ENCODE results near the gene UMODL1.

The UMODL1 gene

GRCh38 chr21:42036313-42036712 lies 34.8 kb upstream of the UMODL1 start:
- DNase-seq (ENCODE audit: low spot score), result no peak
- TF ChIP-seq, protein P1, sequence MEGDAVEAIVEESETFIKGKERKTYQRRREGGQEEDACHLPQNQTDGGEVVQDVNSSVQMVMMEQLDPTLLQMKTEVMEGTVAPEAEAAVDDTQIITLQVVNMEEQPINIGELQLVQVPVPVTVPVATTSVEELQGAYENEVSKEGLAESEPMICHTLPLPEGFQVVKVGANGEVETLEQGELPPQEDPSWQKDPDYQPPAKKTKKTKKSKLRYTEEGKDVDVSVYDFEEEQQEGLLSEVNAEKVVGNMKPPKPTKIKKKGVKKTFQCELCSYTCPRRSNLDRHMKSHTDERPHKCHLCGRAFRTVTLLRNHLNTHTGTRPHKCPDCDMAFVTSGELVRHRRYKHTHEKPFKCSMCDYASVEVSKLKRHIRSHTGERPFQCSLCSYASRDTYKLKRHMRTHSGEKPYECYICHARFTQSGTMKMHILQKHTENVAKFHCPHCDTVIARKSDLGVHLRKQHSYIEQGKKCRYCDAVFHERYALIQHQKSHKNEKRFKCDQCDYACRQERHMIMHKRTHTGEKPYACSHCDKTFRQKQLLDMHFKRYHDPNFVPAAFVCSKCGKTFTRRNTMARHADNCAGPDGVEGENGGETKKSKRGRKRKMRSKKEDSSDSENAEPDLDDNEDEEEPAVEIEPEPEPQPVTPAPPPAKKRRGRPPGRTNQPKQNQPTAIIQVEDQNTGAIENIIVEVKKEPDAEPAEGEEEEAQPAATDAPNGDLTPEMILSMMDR (IDR thresholded peaks at IDR 0.05; ENCODE audit: extremely low read depth, missing control alignments), result no peak

DNA sequence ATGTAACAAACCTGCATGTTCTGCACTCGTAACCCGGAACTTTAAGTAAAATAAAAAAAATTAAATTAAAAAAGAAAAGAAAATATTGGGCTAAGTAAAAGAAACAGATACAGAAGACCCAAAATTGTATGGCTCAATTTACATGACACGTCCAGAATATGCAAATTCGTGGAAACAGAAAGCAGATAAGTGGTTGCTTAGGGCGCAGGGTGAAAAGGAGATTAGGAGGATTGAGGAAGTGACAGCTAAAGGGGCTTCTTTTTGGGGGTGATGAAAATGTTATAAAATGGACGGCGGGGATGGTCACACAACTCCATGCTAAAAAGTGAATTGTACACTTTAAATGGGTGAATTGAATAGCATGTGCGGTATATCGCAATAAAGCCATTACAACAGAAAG lies 33.6 kb upstream of the UMODL1 start:
- TF ChIP-seq, protein P1 (IDR thresholded peaks at IDR 0.05; ENCODE audit: extremely low read depth, missing control alignments), result no peak
- no peak for DNase-seq (ENCODE audit: low spot score)

DNA sequence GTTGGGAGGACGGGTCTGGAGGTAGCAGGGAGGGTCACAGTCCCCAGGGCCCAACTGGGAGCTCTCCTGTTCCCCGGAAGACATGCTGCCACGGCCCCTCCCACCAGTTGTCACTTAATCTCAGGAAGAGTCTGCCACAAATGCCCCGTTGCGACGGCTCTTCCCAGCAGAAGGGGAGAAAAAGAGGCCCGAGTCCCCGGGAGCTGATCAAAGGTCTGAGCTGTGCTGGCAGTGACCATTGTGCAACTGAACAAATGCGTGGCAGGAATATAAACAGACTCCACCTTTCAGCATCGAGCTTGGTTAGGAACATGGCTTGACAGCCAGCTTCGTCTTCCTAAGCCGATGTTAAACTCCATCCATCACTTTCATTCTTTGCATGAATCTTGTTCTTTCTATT lies 33.2 kb upstream of the UMODL1 start:
- no peak for DNase-seq (ENCODE audit: low spot score)
- TF ChIP-seq, protein P1 (IDR thresholded peaks at IDR 0.05; ENCODE audit: extremely low read depth, missing control alignments), result no peak

DNA sequence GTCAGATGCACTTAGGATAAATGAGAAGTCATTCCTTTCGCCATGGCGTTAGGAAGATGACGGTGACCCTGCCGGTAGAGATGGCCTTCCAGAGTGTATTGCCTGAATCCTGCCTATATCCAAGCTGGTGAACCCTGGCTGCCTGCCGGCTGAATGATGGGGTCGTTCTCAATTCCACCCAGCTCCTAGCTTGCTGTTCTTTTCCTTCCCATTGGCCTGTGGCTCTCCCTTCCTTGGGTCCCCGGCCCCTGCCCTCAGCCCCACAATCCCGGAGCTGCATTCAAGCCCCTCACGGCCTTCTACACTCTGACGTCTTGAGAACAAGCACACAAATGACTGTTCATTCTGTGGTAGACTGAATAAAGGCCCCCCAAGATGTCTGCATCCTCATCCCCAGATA lies 32.7 kb upstream of the UMODL1 start:
- no peak for DNase-seq (ENCODE audit: low spot score)

GRCh38 chr21:42038826-42039425 lies 32.2 kb upstream of the UMODL1 start:
- no peak for DNase-seq (ENCODE audit: low spot score)

More for the DNA sequence above, 32.7 kb upstream of the UMODL1 start:
- TF ChIP-seq, protein P1 (IDR thresholded peaks at IDR 0.05; ENCODE audit: extremely low read depth, missing control alignments), result no peak

DNA sequence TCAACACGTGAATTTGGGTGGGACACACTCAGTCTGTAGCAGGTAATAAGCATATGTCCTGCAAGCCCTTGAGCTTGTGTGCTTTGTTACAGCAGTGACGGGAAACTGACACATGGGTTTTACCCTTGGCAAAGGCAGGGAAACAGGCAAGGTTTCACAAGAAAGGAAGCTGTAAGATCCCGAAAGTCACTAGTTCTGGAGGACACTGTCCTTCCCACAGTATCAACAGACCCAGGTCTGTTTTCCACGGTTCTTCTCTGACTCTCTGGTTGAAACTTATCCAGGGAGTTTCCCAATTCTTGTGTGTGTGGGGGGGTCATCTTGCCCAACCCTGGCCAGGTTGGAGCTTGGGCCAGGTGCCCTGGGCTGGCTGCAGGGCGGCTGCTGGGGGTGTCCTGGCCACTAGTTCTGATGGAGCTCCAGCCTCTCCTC lies 31.6 kb upstream of the UMODL1 start:
- TF ChIP-seq, protein P1 (IDR thresholded peaks at IDR 0.05; ENCODE audit: extremely low read depth, missing control alignments), result no peak
- DNase-seq (ENCODE audit: low spot score), result no peak

More at GRCh38 chr21:42038826-42039425, 32.2 kb upstream of the UMODL1 start:
- TF ChIP-seq, protein P1 (IDR thresholded peaks at IDR 0.05; ENCODE audit: extremely low read depth, missing control alignments), result no peak

GRCh38 chr21:42039911-42040351 lies 31.2 kb upstream of the UMODL1 start:
- no peak for DNase-seq (ENCODE audit: low spot score)
- TF ChIP-seq, protein P1 (IDR thresholded peaks at IDR 0.05; ENCODE audit: extremely low read depth, missing control alignments), result no peak
